ENCODE results near the gene ZNF70. TPM values are rescaled to one million over a fixed set of nuclear protein-coding genes. Genes with fewer than 3 reads are reported as not detected.
A peak's percentile ranks its signal among the peaks of the same experiment; 100 is the strongest.

The ZNF70 gene
- total and polyA plus RNA-seq, 2 of the 4 experiments (the other 2 are of a cell fraction), result 2.3 to 4.3 TPM

GRCh38 chr22:23718371-23719165, 32.3 kb downstream of the ZNF70 start:
- H2AK9ac ChIP-seq (replicated peaks; ENCODE audit: low read depth, low read length, poor library complexity), result peak overlapping the region; percentile 65
- H3K4me2 ChIP-seq (ENCODE audit: low read depth, low read length), result no peak overlapping the region
- intact Hi-C loops (cut with micrococcal nuclease) (no loop called here), in situ Hi-C loops (cut with MboI; ENCODE audit: low sequenced_read_pairs) (no loop called here), dilution Hi-C loops (cut with HindIII; ENCODE audit: low sequenced_read_pairs, unreplicated experiment) (no loop called here)
- 0 out of 2 replicates have a peak, but pooled peaks cover 5% of the 10 kb centered on the region for H3K4me1 ChIP-seq (ENCODE audit: control insufficient read depth, insufficient read depth, low read length)
- no peaks in the 10 kb centered on the region for H3K9me3 ChIP-seq (ENCODE audit: control insufficient read depth, insufficient read depth, low read length)
- no peak overlapping the region for H2BK5ac ChIP-seq (ENCODE audit: low read depth, low read length, poor library complexity, severe bottlenecking)
- H3K27me3 ChIP-seq (ENCODE audit: control insufficient read depth, insufficient read depth, low read length), result no peaks in the 10 kb centered on the region
- no peak overlapping the region for H3K56ac ChIP-seq (ENCODE audit: extremely low read depth, insufficient read depth, low read length)
- no peak overlapping the region for H3K27ac ChIP-seq (ENCODE audit: insufficient read depth, low read length)
- peaks cover 10 to 27% of the 10 kb centered on the region in 2 experiments for H3K79me1 ChIP-seq (ENCODE audit: low read depth in 1 of 2, low read length in 2 of 2)
- no peak for TF ChIP-seq CHD1 (IDR thresholded peaks at IDR 0.05; ENCODE audit: low read depth, low read length)
- no peak for TF ChIP-seq RFX5 (IDR thresholded peaks at IDR 0.05; ENCODE audit: low read depth, low read length)
- no peak for TF ChIP-seq RCOR1 (IDR thresholded peaks at IDR 0.05; ENCODE audit: insufficient replicate concordance, low read length)
- no peak for TF ChIP-seq FOS (IDR thresholded peaks at IDR 0.05; ENCODE audit: low read depth, low read length)
- TF ChIP-seq ELK1 (IDR thresholded peaks at IDR 0.05; ENCODE audit: borderline replicate concordance, low read depth, low read length), result no peak
- no peak for TF ChIP-seq USF2 (IDR thresholded peaks at IDR 0.05; ENCODE audit: low read depth, low read length)
- no peak for TF ChIP-seq RAD21 (IDR thresholded peaks at IDR 0.05; ENCODE audit: low read length)
- TF ChIP-seq CTCF (conservative IDR thresholded peaks at IDR 0.05; ENCODE audit: low read depth, low read length), result no peak
- no peak for TF ChIP-seq MAFK (IDR thresholded peaks at IDR 0.05; ENCODE audit: low read depth, low read length)
- TF ChIP-seq SMC3 (IDR thresholded peaks at IDR 0.05; ENCODE audit: low read depth, low read length), result no peak
- no peak for TF ChIP-seq MAZ (IDR thresholded peaks at IDR 0.05; ENCODE audit: borderline replicate concordance, low read depth, low read length)
- no peak for TF ChIP-seq BHLHE40 (IDR thresholded peaks at IDR 0.05; ENCODE audit: low read depth, low read length)
- no peak overlapping the region for H4K5ac ChIP-seq (ENCODE audit: low read depth, low read length)
- H3K9me1 ChIP-seq (ENCODE audit: insufficient read depth, low read length), result peaks cover 10% of the 10 kb centered on the region
- no peak overlapping the region for H3K4ac ChIP-seq (ENCODE audit: low read depth, low read length)
- no peak overlapping the region for H4K8ac ChIP-seq (ENCODE audit: low read depth in 2 of 2, low read length in 2 of 2)
- no peak overlapping the region for H2BK120ac ChIP-seq (ENCODE audit: low read depth, low read length)
- no peak overlapping the region for H4K91ac ChIP-seq (ENCODE audit: insufficient read depth, low read depth, low read length)
- H3K36me3 ChIP-seq (ENCODE audit: control insufficient read depth, insufficient read depth, low read length), result peaks cover 10% of the 10 kb centered on the region
- no peak overlapping the region for H2AK5ac ChIP-seq (ENCODE audit: low read depth, low read length)
- no peak for ATAC-seq (ENCODE audit: low read depth)
- H2BK20ac ChIP-seq (ENCODE audit: low read depth, low read length), result no peak overlapping the region
- H3K9ac ChIP-seq (ENCODE audit: low read depth, low read length), result no peak overlapping the region
- no peak for DNase-seq
- 80% methylated on average over 2 of the region's 17 CpGs; no CpG with 5 or more reads in 1 of the 2 experiments for WGBS, 2 experiments (ENCODE audit: extremely low coverage in 2 of 2, insufficient read length in 1 of 2)
- no peak overlapping the region for H3K18ac ChIP-seq (ENCODE audit: low read depth, low read length)
- H3K4me3 ChIP-seq (ENCODE audit: insufficient read depth, low read depth, low read length), result no peak overlapping the region
- H2AFZ ChIP-seq (replicated peaks; ENCODE audit: low read length, poor library complexity), result no peak overlapping the region
- CTCF ChIA-PET, result interaction anchor here (0.6 kb wide), 1 partner anchor 23 kb away, joined by 3 read pairs; no protein-coding TSS in a partner anchor
- H3K14ac ChIP-seq (replicated peaks; ENCODE audit: low read depth, low read length), result no peak overlapping the region
- no TSS peak for BruUV-seq (replicated peaks)
- no peaks in the 10 kb centered on the region for H4K20me1 ChIP-seq (ENCODE audit: insufficient read depth, low read length)
- no peak overlapping the region for H3K23ac ChIP-seq (ENCODE audit: low read depth, low read length)
- POLR2A ChIA-PET (ENCODE audit: unreplicated experiment), result interaction anchor here (0.7 kb wide), 1 partner anchor 14 kb away, joined by 6 read pairs; no protein-coding TSS in a partner anchor
- no peak overlapping the region for H2BK15ac ChIP-seq (ENCODE audit: low read depth, low read length)

All from IMR-90 (cell line).